Stimulated activated CD4-positive, alpha-beta T cell treated with anti-CD3 and anti-CD28 coated beads, TNF-alpha, amount 100 ng/mL, for 48 hours (primary cell): ENCODE measurements around the gene ZBTB25.

ENCODE experiments used
- DNase-seq, 3 donors: peaks; one replicate each; pipeline ENCODE4 v3.0.0-alpha.2; 2020; ENCODE audit warnings: low read depth in 3 of 3

ZBTB25 gene

DNA sequence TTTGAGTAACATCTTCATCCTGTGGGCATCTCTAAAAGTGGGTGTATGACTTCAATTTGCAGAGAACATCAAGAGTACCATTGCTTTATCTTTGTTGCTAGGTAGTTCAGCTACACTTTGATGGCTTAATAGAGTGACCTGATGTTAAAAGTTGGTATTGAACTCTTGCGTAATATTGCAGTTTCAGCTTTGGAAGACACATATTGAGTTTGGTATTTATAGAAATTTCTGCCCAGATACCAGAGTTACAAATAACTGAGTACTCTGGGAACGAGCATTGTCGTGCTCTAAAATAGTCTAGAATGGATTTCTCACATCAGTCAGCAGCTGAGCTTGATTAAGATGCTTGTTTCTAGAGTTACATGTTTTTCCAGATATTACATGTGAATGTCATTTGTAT, 63.1 kb downstream of the ZBTB25 start:
- no peak for DNase-seq

DNA sequence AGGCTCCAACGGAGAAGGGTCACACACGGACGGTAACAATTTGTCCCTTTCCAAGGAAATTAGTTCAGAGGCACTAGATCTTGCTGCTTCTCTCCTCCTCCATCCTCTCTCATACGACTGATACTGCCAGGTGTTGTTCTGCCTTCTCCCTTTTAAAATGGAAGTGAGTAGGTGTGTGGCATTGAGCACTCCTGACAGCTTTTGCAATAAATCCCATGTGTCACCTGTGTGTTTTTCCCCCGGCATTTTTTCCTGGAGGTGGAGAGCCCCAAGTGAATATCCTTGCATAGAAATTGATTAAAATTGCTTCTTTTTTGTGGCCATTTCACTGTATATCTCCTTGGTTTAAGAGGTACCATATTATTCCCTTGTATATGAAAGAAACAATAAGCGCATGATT, 64.5 kb downstream of the ZBTB25 start:
- DNase-seq: no peak

DNA sequence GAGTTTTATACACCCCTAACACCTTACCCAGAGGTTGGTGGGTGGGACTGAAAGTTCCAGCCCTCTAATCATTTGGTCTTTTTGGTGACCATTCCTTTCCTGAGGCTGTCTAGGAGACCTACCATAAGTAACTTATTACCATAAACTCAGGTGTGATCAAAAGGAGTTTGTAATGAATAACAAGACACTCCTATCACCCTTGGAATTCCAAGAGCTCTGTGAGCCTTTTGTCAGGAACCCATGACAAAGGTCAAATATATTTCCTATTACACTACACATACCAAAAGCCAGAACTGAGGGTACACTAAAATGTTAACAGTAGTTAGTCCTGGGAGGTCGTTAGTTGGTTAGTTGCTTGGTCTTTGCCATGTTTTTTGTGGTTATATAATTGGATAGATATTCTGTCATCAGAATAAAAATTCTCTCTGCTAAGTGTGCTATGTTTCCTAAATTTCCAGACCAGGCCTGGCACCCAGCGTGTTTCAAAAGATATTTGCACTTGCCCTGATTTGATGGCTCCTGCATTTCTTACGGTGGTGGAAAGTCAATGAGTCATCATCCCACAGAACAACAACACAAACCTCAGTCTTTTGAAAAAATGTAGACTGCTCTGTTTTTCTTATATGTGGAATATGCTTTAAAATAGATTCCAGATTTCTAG, 65.3 kb downstream of the ZBTB25 start:
- no peak for DNase-seq

DNA sequence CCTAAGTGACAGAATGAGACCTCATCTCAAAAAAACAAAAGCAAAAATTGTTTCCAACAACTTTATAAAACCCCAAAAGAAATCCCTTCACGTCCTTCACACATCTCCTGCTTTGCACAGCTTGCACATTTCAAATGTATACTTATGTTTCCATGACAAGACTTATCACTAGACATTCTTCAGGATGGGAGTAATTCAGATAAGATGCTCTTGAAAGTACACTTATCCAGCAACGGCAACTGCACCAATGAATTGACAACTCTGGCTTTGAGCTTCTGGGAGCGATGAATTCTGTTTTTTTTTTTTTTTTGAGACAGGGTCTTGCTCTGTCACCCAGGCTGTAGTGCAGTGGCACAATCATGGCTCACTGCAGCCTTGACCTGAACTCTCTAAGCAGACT, 69.1 kb downstream of the ZBTB25 start:
- DNase-seq: no peak

DNA sequence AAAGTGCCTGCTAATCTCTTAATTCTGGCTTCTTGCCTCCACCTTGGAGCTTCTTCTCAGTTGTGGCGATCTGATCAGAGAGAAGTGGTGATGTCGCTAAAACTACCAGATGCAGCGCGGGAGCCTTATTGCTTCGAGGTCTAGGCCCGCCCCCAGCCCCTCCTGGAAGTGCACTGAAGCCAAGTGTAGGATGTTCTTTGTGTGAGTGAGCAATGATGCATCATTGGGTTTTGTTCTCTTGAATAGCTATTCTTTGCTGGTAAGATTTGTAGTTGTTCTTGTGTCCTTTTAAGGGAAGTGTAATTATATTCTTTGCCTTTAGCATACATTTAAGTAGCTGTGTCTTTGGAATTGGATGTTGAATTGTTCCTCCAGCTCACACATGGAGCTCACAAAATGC, 79.7 kb downstream of the ZBTB25 start:
- DNase-seq: peak in 1 of 3 donors; percentile 16

DNA sequence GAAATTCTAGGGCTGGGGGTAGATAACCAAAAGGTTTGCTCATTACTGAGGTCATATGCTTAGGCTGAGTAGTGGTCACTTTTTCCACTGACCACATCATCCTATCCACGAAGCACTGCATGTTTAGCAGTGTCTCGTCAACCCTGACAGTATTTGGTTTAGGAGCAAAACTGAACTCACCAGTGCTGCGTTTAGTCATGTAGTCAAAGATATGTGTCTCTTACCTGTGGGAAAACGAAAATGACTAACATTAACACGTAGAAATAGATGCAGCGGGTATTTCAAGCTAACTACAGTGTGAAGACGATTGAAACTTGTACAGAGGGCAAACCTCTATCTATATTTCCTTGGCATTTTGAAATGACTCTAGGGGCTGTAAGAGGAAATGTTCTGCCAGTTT, 80.9 kb downstream of the ZBTB25 start:
- DNase-seq: no peak

DNA sequence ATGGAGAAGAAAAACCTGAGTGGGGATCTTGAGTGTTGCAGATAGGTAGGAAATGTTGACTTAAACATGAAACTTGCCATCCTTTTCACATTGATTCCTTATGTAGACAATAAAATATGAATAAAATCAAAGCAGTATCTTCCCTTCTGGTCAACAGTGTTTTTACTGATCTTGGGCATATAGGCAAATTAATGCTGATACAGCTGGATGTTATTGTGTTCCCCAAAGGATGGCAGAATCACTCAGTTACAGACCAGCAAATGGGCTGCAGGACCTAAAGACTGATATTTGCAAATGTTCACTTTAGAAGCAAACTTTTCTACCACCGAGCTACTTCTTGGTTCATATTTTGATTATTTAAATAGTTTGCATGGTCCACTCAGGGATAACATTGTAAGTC, 81.6 kb downstream of the ZBTB25 start:
- no peak for DNase-seq

DNA sequence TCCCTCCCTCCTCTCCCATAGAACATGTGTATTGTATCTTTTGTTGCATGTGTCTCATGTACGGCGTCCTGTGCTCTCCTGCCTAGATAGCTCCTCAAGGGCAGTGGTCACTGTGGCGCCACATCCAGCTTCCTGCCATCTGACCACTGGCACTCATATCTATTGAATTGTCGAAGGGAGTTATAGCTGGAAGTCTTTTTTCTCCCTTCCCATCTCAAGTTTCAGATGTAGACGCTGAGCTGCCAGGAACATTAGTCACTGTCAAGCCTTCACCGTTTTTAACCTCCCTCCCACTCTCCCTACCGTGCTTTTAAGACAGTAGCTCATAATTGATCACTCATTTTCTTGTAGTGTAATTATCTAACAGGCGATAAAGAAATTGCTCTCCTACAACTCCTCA, 82.5 kb downstream of the ZBTB25 start:
- DNase-seq: no peak

DNA sequence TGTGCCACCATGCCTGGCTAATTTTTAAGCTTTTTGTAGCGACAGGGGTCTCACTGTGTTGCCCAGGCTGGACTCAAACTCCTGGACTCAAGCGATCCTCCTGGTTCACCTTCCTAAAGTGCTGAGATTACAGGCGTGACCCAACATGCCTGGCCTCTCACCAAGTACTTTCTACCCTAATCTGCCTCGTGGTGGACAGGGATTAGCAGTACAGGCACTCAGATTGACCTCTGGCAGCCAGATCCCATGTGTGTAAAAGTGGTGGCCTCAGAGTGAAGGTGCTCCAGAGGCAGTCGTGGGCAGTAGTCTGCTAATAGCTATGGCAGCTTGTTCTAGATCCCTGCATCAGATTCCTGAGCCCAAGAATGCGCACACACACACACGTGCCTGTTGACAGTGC, 84.6 kb downstream of the ZBTB25 start:
- DNase-seq: no peak

DNA sequence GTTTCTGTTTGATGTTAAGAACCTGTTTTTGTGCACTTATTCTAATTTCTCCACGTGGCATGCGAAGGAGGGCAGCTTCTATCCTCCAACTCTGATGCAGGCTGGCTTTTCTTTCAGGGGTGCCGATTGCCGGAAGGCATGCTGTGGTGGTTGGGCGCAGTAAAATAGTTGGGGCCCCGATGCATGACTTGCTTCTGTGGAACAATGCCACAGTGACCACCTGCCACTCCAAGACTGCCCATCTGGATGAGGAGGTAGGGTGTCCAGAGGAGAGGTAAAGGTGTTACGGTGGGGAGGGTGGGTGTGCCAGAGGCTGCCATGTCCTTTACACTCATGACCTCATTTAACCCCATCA, 85.9 kb downstream of the ZBTB25 start:
- no peak for DNase-seq

DNA sequence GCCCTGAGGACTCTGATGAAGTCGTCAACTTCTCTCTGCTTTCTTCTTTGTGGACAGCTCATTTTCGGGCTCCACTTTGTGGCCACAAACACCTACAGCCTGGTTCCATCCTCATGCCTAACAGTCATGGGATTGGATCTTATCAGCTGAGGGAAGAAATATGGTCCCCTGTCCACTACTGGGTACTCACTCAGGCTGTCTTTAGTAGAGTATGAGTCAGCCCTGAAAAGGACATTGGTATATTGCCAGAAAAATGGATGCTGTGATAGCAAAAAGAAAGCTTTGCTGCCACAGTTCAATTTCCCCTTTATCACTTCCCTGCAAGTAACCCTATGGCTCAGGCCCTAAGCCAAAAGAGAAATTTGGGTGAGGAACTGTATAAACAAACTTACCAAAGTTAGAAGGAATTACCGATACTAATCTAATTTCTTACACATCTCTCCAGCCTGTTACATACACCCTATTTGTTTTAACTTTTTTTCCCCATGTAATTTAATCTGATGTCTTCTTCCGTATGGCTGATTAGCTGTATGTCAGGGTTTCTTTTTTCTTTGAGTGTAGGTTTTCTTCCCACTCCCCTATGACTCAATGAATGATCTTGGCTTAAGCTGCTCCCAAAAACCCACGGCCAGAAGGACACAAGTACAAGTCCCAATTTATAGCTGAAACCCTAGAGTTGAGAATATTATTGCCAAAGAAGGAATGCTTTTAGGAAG, 86.4 kb downstream of the ZBTB25 start:
- no peak for DNase-seq

DNA sequence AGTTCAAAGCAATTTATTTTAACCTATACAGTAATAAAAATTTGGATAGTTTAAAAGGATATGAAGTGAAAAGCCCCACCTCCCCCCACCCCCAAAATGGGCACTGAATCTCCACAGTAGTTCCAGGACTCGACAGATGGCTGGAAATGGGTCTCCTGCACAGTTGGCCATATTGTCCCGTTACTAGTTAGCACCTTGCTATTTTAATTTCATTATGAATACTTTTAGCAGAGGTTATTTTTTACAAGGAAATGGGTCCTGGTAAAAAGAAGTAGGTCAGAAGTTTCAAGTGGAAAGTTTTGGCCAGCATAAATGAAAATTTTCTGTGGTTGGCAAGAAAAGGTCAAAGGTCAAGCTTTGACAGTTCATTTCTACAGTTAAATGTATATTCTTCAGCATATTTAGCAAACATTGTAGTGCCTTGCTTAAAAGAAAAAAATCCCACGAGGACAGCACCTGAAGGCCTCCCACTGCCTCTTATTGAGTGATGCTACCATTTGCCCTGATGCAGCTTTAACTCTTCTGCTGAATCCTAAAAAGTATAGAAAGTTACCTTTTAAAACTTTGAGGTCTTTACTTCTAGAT, 87.2 kb downstream of the ZBTB25 start:
- DNase-seq: no peak

DNA sequence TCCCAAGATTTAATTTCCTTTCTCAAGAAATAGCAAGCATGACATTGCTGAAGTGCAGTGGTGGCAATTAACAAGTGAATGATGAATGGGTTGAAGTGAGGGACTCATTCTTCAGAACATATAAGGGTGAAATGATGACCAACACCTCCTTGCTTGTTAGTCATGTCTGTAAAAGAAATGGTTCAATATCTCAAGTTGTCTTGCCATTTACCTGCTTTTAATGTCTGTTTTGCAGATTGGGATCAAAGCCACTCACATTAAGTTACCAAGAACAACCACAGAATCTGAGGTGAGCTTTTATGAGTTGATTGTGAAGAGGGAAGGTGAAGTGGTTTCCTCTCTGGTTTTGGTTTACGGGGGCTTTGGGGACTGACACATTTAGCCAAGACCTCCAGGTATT, 91.4 kb downstream of the ZBTB25 start:
- DNase-seq: no peak

DNA sequence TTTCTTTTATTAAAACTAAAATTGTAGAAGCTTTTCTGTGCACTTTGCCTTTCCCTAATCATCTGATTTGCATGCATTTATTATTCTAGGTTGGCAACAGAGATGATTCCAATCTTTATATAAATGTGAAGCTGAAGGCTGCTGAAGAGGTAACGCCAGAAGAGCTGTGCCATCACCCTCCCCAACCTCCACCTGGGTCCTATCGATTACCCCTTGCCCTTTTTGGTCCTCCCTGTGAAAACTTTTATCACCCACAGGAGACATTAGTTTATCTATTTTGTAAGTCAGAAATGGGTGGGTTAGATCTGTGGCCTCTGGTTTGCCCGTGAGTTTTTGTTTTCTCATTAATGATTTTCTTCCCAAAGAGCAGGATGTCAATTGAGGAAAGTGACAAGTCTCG, 92.6 kb downstream of the ZBTB25 start:
- DNase-seq: no peak

DNA sequence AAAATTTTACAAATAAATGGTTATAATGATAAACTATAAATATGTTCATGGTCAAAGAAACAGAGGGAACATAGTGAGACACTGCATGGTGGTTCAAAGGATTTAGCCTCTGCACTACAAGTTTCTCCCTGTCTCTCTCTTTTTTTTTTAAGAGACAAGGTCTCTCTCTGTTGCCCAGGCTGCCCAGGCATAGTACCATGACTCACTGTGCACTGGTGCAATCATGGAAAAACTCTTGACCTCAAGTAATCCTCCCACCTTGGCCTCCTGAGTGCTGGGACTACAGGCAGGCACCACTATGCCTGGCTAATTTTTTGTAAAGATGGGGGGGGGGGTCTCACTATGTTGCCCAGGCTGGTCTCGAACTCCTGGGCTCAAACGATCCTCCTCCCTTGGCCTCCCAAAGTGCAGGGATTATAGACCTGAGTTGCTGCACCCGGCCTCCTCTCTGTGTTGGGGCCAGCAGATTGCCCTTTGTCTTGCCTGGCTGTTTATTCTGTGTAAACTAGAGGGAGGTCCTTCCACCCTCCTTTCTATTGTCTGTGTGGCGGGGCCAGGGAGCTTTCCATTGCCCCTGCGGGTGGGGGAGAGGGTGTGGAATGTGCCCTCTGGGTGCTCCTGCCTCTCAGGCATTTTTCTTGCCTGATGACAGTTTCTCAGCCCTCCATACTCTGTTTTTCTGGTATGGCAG, 93.4 kb downstream of the ZBTB25 start:
- DNase-seq: no peak

DNA sequence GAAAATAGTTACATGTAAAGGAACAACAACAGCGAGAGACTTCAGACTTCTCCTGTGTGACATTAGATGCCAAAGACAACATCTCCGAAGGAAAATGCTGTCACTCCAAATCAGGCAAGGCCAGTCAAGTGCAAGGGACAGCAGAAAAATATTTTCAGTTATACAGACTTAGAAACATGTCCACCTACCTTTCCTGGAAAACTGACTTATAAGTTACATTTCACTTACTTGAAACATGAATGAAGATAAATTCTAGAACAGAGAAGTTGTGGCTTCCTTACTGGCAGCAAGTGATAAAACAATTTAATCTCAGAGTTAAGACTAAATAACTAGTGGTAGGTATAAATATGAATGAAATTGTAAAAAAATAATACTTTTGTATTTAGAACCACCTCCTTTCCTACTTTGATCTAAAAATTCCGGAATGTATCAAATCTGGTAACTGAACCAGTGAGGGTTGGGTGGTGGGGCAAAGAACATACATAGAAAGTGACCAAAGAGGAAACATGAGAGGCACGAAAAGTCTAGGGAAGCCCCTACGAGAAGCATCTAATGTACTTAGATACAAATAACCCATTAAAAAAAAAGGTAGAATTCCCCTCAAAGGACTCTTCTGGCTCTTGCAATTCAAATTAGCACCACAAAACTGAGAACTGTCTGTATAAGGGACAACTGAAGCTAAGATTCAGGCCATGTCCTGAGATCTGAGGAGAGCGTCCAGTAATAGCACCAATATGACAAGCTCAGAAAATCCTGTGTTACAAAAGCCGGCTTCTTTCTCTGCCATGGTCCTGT, 94.3 kb downstream of the ZBTB25 start:
- no peak for DNase-seq

DNA sequence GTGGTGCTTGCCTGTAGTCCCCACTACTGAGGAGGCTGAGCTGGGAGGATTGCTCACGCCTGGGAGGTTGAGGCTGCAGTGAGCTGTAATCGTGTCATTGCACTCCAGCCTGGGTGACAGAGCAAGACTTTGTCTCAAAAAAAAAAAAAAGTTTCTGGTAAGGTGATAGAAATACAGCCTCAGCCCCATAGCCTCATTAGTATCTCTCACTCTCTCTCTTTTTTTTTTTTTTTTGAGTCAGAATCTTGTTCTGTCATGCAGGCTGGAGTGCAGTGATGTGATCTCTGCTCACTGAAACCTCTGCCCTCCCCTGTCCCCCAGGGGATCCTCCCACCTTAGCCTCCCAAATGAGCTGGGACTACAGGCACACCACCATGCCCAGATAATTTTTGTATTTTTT, 96.3 kb downstream of the ZBTB25 start:
- DNase-seq: no peak

DNA sequence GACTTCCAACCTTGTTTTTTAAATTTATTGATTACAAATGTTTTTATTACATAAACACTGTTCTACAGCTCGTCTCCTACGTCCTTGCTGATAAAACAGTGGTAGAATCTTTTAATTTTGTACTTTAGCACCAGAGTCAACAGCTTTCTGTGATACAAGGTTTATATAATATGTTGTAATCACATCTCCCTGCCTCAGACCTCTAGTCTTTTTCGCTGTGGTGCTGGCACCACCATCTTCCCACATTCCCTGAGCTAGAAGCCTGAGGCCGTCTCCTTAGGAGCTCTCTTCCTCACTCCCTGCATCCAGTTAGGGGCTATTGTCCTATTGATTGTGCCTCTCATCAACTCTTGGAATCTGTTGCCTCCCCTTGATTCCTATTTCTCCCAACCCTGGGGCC, 98.3 kb downstream of the ZBTB25 start:
- no peak for DNase-seq

DNA sequence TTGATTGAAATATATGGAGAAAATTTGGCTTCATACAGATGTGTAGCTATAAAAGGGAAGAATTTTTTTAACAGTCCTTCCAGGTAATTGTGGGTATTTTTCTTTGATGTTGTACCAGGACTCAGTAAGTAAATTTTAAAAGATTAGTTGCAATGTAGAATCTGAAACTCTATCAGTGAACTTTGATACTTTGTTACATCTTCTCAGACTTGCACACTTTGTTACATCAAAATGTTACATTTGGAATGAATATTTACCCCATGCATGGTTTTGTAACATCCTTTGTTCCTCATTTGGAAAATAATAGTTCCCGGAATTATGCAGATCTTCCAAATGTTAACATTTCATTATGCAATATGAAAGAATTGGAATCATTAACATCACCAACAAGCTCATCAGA, 101.7 kb downstream of the ZBTB25 start:
- no peak for DNase-seq

DNA sequence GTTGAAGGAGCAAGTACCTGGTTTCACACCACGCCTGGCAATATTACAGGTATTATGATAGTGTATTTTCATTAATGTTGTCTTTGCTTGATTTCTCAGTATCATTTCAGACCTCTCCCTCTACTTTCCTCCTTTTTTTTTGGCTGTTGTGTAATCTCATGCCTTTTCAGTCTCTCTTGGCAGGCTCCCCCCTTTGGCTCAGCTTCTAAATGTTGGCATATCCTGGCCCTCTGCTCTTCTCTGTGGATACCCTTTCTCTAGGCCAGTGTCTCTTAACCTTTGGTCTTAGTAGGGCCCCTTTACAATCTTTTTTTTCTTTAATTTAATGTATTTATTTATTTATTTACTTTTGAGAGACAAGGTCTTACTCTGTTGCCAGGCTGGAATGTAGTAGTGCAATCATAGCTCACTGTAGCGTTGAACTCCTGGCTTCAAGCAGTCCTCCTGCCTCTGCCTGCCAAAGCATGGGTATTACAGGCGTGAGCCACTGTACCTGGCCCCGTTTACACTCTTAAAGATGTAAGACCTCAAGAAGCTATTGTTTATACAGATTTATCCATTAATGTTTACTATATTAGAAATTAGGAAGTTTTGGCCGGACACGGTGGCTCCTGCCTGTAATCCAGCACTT, 102.7 kb downstream of the ZBTB25 start:
- DNase-seq: no peak
